BJ (cell line): ENCODE results near the gene STRN. TPM values are rescaled to one million over a fixed set of nuclear protein-coding genes. Genes with fewer than 3 reads are reported as not detected.

Experiments
- CTCF ChIA-PET: fragments of 350-600 bp; formaldehyde crosslinking; extraction: SDS; loops from one replicate; lab custom pipeline; 2021; ENCODE audit warnings: antibody characterized with exemption, inconsistent platforms; lab: Yijun Ruan, JAX
- POLR2A ChIA-PET: fragments of 300-600 bp; sonication (Branson Sonifier 250); formaldehyde crosslinking; extraction: SDS; loops from one replicate; lab custom pipeline; 2021; ENCODE audit warnings: antibody characterized with exemption; lab: Charles Lee
- DNase-seq: peaks from one replicate; pipeline ENCODE4 v3.0.0-alpha.2; 2011; ENCODE audit warnings: low read depth
- H3K27me3 ChIP-seq: 2 replicates; pipeline ENCODE4 v1.6.0; 2011; ENCODE audit warnings: low read length; ENCODE audit not compliant: control insufficient read depth, insufficient read depth
- H3K36me3 ChIP-seq: 2 replicates; pipeline ENCODE4 v1.5.1; 2011; ENCODE audit warnings: low read length; ENCODE audit not compliant: control insufficient read depth, insufficient read depth
- H3K4me3 ChIP-seq: 2 replicates; pipeline ENCODE4 v1.5.1; 2011; ENCODE audit warnings: low read depth, mild to moderate bottlenecking, control low read depth, low read length
- polyA plus RNA-seq: library from polyadenylated mRNA; depleted of rRNA; stranded (reverse); fragments of >200 nt; gene quantifications from 2 replicates; pipeline ENCODE4 v1.2.3, GENCODE V29; 2011
- TF ChIP-seq, protein P1 (sequence below): IDR thresholded peaks from 2 replicates; pipeline ENCODE4 v1.5.1; 2011; ENCODE audit warnings: low read depth, mild to moderate bottlenecking, control low read depth, inconsistent platforms, low read length, moderate library complexity; ENCODE audit not compliant: insufficient read depth

The STRN gene
- polyA plus RNA-seq, 1 experiment: 8.5 TPM

DNA sequence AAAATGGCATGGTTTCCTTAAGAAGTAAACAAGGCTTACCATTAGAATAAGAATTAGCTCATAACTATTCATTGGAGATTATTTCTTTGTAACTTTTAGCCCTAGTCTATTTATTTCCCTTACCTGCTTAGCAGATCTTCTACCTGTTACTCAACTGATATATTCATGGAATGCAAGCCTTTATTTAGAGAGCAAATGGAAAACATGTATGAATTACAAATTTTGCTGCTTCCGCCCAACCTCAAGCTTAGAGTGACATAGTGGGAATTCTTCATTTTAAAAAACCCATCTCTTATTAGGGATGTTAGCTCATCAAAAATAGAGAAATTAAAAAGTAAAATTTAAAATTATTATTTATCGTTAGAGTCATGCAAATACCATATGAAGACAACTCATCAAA, 110.9 kb downstream of the STRN start:
- DNase-seq: no peak
- CTCF ChIA-PET: no interaction called here
- no peaks in the 10 kb centered on the region for H3K27me3 ChIP-seq
- POLR2A ChIA-PET: no interaction called here
- no peak overlapping the region for H3K4me3 ChIP-seq
- TF ChIP-seq, protein P1, sequence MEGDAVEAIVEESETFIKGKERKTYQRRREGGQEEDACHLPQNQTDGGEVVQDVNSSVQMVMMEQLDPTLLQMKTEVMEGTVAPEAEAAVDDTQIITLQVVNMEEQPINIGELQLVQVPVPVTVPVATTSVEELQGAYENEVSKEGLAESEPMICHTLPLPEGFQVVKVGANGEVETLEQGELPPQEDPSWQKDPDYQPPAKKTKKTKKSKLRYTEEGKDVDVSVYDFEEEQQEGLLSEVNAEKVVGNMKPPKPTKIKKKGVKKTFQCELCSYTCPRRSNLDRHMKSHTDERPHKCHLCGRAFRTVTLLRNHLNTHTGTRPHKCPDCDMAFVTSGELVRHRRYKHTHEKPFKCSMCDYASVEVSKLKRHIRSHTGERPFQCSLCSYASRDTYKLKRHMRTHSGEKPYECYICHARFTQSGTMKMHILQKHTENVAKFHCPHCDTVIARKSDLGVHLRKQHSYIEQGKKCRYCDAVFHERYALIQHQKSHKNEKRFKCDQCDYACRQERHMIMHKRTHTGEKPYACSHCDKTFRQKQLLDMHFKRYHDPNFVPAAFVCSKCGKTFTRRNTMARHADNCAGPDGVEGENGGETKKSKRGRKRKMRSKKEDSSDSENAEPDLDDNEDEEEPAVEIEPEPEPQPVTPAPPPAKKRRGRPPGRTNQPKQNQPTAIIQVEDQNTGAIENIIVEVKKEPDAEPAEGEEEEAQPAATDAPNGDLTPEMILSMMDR: no peak
- no peaks in the 10 kb centered on the region; the same call in 1 of the 2 replicates for H3K36me3 ChIP-seq

DNA sequence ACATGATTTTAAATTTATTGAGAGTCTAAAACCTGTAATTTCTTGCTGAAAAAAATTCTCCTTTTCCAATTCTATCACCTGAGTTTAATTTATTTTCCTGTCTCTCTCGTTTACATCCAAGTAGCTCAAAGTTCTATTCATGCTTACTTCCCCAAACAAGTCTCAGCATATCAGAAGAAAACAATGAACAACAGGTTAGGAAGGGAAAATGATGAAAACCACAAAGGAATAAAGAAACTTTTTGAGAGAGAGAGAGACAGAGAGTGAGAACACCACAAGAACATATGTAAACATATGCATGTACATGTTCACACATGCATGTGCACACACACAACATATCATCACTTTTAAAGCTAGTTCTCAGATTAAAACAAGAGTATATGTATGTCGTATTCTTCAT, 112.1 kb downstream of the STRN start:
- no peaks in the 10 kb centered on the region for H3K27me3 ChIP-seq
- H3K36me3 ChIP-seq: no peaks in the 10 kb centered on the region; the same call in 1 of the 2 replicates
- no peak for DNase-seq
- CTCF ChIA-PET: interaction anchor here (1.1 kb wide), 1 partner anchor 14 kb away, joined by 3 read pairs; no protein-coding TSS in a partner anchor
- H3K4me3 ChIP-seq: no peak overlapping the region
- TF ChIP-seq, protein P1: no peak
- POLR2A ChIA-PET: no interaction called here

DNA sequence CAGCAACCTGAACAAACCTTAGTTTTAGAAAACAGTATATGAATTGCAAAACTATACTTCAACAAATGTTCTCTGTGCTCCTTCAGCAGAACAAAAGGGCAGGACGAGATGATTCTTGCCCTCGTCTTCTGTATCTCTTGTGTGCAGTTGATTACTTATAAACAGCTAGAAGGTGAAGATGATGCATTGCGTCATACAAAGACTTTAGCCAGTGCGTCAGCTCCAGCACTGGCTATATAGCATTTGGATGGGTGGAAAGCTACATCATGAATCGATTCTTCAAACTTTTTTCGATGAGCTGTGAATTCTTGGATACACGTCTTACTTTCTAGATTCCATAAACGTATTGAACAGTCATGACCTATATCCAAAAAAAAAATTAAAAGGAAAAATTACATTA, 117.1 kb downstream of the STRN start:
- ChIA-PET CTCF (interaction anchor here (0.7 to 1.1 kb wide), 2 partner anchors 64 to 194 kb away, joined by 3 read pairs; no protein-coding TSS in a partner anchor), POLR2A (no interaction called here)
- TF ChIP-seq, protein P1: no peak
- Histone ChIP-seq H3K4me3 (no peak overlapping the region), H3K27me3 (no peaks in the 10 kb centered on the region), H3K36me3 (no peaks in the 10 kb centered on the region)
- DNase-seq: no peak

DNA sequence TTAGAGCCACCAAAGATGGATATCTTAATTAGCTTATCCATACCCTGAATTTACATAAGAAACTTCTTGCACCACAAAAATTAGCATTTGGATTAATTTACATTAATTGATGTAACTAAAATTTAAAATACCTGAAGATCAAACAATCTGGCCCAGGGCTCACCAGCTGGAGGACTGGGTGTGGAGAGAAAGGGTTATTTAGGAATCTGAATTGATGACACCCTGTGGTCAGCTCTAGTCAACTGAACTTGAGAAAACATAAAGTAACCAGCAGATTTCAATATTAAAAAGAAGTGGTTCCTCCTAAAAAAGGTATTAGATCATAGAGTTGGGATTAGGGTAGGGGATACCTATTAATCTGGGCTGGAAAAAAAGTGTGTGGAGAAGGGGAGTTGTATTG, 122.5 kb downstream of the STRN start:
- Histone ChIP-seq H3K36me3 (no peaks in the 10 kb centered on the region), H3K27me3 (no peaks in the 10 kb centered on the region), H3K4me3 (no peak overlapping the region)
- no peak for DNase-seq
- TF ChIP-seq, protein P1: no peak
- CTCF ChIA-PET: no interaction called here
- POLR2A ChIA-PET: no interaction called here

DNA sequence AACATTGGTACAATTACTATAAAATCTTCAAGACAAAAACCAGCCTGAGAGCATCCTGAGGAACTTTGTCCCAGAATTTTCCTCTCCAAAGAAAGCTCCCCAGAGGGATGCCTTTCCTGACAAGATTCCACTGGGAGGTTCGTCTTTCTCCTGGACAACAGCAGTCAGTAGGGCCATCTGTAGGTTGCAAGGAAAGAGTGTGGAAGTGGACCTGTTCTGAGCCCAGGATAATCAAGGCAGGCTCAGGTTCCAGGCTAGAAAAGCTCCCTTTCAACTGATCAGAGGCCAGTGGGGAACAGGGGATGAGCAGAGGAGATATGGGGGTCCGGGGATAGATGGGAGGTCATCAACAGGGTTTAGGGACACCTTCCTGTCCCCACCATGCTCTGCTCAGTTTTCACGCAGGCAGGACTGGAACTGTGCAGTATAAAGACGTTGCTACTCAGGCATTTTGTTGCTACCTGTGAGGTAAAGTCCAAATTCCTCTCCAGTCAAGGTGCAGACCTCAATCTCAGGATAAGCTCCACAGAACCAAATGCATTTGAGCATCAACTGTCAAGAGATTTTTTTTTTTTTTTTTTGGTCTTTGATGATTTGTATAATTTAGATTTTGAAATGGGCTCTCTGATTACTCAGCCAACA, 126.2 kb downstream of the STRN start:
- Histone ChIP-seq H3K36me3 (no peaks in the 10 kb centered on the region), H3K4me3 (no peak overlapping the region), H3K27me3 (no peaks in the 10 kb centered on the region)
- CTCF ChIA-PET: interaction anchor here (1.0 kb wide), 1 partner anchor 14 kb away, joined by 3 read pairs; no protein-coding TSS in a partner anchor
- POLR2A ChIA-PET: no interaction called here
- no peak for DNase-seq
- TF ChIP-seq, protein P1: no peak
